NCI-H226 (cell line): Measurements from ENCODE around the gene IGSF21.
"Not testable (repeated sequence)": the region's sequence is repeated elsewhere in the genome, so short reads cannot be mapped to it uniquely, and the experiment has no call there.

Source experiments
- DNase-seq: peaks from one replicate; pipeline ENCODE4 v3.0.0-alpha.2; 2015

The IGSF21 gene

DNA sequence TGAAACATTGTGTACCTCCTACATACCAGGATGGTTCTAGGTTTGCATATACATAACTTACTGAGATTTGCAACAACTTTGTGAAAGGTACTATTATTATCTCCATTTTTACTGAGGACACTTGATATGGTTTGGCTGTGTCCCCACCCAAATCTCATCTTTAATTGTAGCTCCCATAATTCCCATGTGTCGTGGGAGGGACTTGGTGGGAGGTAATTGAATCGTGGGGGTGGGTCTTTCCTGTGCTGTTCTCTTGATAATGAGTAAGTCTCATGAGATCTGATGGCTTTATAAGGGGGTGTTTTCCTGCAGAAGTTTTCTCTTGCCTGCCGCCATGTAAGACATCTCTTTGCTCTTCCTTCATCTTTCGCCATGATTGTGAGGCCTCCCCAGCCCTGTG lies 40.1 kb downstream of the IGSF21 start:
- no peak for DNase-seq

DNA sequence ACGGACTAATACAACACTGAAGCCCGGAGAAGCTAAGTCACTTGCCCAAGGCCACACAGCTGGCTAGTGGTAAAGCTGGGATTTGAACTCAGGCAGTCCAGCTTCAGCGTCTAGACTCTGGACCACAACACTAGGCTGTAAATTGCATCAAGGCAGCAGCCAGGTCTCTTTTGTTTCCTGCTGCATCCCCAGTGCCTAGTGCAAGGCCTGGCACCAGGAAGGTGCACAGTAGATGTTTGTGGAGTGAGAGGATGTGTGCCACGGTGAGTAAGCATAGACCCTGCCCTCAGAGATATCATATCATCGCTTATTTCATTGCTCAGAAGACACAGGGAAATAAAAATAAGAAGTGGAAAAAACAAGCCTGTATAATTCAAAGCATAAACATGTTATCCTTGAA lies 40.9 kb downstream of the IGSF21 start:
- DNase-seq: no peak

DNA sequence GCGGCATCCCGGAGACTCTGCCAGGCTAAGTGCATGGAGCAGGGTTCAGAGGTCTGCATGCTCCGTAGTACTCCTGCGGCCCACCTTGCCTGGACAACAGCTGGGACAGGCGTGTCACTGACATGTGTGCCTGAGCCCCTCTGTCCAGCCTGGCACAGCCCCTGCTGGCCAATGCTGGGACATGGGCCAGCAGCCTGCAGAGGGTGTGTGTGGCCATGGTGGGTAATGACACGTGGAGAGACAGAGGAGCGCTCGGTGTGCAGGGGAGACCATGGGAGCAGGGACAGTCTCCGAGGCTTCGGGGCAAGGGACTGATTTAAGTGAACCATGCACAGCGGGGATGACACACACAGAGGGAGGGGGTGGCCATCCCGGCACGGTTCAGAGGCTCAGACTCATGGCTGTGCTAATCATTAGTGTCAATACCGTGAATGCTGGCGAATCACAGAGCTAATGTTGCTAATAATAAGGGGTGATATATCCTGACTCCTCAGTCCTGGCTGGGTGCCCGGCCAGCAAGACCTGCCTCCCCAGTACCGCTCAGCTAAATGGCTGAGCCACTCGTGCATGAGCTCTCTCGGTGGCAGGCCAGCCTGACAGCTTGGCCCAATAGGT lies 41.5 kb downstream of the IGSF21 start:
- no peak for DNase-seq

DNA sequence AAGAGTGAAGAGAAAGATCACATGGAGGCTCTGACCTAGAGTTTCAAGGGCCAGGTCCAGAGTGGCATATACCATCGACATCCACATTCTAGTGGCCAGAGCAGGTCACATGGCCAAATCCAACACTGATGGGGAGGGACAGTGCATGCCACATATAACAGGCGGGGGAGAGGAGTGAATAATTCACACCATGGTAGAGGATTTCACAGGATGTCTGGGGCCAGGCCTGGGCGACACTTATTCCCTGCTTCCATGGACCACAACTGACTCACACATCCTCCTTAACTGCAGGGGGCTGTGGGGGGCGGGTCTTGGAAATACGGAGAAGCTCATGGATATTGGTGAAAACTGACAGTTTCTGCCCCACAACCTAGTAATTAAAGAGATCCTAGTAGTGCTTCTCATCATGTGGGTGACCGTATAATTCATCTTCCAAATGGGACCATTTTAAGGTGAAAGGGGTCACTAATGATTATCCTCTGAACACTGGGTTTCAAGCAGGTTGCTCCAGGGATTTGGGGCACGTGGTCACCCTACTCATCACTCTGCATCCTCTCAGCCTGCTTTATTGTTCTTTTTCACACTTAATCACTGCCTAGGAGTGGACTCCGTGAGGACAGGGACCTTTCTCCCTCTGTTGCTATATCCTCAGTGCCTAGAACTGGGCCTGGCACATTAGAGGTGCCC lies 44.0 kb downstream of the IGSF21 start:
- DNase-seq: no peak

DNA sequence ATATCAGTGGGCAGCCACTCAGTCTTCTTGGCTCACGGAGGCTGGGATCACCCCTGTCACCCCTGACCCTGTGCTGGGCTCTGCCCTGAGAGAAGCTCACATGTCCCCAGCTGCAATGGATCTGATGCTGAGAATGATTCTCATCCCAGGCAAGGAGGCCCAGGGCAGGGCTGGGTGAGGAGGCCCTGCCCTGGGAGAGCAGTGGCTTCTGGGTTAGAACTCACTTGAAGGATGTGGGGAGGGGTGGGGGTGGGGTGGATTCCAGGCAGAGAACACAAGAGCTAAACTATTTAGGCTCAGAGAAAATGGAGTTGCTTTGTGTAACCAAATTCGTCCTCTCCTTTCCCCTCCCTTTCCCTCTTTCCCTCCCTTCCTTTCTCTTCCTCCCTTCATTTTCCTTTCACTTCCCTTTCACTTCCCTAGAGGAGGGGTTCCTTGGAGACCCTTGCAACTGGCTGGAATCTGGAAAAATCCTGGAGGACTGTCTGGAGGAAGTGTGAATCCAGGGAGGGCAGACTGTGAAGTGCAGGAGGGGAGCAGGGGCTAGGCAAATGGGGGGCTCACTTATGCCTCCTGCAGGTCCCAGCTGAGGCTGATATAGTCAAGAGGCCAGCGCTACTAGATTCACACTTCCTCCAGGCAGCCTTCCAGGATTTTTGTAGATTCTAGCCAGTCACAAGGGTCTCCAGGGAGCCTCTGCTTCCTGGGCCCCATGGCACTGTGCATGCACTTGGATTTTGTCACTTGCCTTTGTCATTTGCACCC lies 47.0 kb downstream of the IGSF21 start:
- no peak for DNase-seq

DNA sequence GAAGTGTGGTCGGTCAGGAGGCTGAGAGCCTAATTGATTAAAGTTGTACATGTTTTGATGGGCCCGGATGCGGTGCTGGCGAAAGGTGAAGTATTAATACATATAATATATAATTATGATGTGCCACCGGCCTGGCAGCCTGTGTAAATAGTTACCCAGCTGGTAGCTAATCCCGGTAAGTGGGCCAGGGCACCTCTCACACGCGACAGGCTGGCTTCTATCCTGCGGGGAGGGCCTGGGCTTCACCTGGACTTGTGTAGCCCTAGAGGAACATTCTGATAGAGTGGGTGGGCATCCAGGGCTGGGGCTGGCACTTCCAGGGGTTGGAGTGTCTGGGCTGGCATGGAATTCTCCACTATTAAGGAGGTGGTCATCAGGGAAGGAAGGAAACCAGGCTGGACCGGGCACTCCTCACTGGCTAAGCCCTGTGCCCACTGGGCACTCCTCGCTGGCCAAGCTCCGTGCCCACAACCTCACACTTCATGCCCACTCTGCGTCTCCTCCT lies 48.3 kb downstream of the IGSF21 start:
- DNase-seq: no peak

DNA sequence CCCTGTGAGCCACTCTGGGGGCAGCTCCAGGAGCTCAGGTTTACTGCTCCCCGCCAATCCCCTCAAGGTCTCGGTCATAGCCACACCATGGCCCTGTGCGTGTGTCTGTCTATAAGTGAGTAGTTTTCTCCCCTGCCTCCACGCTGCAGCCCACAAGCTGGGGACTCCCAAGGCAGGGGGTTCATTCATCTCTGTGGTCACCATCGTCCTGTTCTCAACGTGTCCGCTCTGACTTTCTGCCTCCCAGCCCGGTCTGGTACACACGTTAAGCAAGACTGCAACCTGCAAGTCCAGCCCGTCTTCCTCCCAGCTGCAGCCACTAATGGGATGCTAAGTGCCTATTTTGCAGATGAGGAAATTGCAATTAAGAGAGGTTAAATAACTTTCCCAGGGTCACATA lies 49.8 kb downstream of the IGSF21 start:
- no peak for DNase-seq

DNA sequence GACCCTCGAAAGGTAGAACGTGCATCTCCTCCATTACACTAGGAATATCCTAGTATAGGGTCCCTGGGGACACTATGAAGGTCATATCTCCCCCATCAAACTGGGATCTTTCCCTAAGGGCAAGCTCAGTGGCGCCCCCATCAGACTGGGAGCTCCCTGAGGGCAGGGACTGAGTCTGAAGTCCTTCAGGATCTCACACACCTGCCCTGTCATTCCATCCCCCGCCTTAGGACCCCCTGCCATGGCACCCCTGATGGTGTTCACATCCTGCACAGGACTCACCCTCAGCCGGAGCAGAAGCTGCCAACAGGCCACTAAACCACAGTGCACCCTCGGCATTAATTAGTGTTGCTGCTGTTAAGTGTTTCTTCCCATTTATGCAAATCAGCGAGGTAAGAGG lies 50.4 kb downstream of the IGSF21 start:
- no peak for DNase-seq

DNA sequence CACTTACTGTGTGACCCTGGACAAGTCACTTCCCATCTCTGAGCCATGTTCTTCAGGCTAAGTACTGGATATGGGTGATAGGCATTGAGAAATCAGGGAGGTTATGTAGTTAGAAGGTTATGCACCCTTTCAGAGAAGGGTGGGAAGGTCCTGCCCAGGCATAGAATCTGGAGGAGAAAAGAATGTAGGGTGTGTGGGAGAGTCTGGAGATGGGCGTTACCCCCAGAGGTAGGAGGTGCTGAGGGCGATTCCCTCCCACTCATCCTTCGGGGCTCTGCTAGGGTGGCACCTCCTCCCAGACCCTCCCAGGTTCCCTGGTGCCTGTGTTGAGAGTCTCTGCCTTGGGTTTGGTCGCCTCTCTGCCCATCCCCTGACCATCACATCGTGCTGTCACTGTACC lies 51.1 kb downstream of the IGSF21 start:
- no peak for DNase-seq

DNA sequence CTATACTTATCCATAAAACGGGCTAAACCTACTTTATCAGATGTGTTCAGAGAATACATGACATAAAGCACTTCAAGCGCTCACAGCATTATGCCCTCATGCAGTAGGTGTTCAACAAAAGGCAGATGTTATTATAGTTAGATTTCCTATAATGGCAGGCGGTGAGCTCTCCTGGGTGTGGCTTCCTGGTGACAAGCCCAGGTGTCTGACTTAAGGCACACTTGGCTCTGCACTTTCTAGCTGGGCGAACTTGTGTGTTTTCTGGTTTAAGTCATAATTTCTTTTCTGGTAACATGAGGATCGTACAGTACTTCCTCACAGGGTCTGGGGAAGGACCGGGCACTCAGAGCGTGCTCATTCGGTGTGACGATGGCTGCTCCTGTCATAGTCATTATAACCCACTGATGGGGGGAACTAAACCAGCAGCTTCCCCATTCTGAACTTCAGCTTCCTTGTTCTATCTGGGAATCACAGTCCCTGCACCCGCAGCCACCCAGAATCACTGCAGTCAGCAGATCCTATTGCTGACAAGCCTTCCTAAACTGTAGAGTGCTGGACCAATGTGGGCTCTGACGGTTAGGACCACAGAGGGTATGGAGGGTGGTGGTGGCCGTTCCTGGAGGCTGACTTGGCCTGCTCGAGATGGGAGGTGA lies 52.8 kb downstream of the IGSF21 start:
- no peak for DNase-seq

DNA sequence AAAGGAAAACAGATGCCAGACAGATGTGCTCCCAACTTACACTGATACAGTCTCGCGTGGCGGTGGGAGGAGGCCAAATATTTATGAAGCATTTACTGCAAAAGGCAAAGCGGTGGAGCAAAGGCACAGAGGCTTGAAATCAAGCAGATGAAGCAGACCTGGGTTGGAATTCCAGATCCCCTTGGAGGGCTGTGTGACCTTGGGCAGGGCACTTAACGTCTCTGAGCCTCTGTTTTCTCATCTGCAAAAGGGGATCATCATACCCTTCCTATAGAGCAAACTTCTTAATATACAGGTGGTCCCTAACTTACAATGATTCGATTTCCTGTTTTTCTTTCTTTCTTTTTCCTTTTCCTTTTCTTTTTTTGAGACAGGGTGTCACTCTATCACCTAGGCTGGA lies 54.1 kb downstream of the IGSF21 start:
- DNase-seq: no peak

DNA sequence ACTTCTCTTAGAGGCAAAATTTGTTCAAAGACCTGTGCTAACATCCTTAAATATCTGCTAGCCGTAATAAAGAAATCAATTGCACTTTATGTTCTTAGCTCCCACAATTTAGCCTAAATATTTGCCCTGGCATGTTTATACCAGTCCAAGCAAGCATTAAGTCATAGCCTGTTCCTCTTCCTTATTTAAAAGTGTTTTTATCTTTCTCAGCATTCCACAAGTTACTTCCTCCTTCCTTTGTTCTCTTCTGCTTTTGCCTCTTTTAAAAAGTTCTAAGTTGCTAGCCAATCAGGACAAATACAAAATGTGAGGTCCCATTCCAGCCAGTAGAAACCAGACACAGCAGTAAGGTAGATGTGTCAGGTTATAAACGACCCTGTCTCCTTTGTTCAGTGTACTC lies 58.0 kb downstream of the IGSF21 start:
- not testable (repeated sequence) for DNase-seq

DNA sequence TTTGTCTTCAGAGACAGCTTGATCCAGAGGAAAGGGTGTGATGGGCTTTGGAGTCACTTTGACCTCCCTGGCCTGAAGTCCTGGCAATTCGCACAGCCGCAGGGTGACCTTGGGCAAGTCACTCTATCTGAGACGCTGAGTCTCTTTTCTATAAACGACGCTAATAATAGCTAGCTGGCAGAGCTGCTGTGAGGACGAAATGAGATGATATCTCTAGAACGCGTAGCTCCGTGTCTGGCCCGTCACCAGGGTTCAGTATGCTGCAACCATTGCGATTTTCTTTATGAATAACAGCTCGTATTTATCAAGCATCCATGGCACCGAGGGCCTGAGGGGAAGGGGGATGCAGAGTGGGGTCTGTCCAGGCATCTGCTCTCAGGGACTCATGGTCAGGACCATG lies 58.7 kb downstream of the IGSF21 start:
- DNase-seq: no peak

DNA sequence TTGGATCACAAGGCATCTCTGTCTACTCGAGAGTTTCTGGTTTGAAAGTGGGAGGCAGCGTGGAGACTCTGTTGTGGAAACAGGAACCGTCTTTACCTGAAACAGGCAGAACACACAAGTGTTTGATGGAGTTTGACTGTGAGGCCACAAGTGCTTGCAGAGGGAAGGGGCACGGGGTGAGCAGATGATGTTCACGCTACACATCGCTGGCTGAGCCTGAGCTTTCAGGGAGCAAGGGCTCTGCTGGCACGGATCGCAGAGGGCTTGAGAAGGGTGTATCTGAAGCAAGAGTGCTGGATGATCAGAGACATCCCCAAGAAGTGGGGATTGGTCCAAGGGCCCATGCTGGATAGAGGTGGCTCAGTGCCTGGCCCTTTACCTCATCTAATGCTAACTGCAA lies 59.3 kb downstream of the IGSF21 start:
- no peak for DNase-seq

DNA sequence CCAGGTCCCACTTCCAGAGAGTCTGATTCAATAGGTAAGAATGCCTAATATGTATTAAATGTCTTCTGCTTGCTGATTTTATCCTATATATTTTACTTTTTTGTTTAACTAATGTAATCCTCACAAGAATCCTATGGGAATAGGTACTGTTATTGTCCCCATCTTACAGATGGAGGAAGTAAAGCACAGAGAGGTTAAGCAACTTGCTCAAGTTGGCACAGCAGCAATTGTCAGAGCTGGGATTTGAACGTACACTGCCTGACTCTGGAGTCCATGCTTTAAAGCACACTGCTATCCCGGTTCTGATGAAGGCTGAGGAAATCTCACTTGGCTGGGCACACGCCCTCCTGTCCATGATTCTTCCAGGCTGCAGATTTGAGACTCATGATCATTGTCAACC lies 62.8 kb downstream of the IGSF21 start:
- no peak for DNase-seq

DNA sequence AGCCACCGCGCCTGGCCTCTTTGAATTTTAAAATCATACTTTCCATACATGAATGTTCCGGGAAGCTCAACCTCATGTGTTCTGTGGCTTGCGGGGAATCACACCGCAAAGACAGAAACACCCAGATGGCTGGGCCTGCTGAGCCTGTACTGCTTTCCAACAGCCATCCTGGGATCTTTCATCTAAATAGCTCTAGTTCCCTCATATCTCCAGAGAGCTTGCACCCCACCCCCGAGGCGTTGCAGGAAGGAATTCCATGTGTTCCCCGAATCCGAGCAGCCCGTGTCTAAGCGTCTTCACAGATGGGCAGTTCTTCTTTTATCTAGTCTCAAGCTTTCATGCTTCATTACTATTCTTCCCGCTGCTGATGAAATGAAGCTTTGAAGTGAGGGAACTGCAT lies 66.4 kb downstream of the IGSF21 start:
- DNase-seq: no peak

DNA sequence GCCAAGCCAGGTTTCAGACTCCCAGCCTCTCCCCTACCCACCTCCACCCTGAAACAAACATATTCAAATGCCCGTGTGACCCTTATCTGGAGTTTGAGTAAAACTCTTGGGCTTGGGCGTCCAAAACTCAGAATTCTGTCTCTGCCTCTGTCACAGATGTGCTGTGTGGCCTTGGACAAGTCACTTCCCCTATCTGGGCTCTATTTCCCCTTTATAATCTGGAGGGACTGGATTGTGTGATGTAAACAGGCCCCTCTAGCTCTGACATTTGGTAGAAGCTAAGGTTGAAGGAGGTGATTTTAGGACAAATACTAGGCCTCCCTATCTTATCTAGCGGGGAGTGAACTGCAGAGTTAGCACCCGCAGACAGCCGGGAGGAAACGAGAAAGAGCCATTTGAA lies 67.5 kb downstream of the IGSF21 start:
- no peak for DNase-seq

DNA sequence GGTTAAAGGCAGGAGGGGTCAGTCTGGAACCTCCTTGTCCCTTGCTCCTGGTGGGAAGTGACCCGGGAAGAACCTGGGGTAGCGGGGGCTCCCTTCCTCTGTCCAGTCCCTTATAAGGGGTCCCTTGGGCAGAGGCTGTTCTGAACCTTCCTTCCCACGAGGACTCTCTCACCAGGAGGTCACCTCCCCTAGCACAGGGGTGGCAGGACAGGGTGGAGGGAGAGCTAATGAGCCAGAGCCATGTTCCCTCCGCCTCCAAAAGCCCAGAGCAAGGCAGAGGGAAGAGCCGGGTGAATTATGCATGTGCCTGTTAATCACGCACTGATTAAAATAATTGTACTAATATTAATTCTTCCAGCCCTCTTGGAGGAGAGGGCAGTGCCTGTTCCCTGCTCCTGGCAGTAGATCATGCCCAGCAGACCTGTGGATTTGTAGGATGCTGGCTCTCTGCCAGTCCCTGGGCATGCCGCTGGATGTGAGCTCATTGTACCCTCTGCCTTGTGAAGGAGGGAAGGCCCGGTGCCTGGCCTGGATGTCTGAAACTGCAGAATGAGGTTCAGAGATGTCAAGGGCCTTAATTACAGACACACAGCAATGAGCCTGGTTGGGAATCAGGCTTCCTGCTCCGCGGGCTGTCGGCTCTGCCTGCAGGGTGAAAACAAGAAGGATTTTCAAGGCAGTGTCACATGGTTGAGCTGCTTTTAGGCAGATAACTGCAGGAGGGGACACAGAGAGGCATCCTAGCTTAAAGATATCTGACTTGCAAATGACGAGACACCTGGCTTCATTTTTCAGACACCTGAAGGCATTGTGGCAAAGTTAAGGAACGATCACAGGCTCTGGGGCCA lies 68.2 kb downstream of the IGSF21 start:
- DNase-seq: no peak

DNA sequence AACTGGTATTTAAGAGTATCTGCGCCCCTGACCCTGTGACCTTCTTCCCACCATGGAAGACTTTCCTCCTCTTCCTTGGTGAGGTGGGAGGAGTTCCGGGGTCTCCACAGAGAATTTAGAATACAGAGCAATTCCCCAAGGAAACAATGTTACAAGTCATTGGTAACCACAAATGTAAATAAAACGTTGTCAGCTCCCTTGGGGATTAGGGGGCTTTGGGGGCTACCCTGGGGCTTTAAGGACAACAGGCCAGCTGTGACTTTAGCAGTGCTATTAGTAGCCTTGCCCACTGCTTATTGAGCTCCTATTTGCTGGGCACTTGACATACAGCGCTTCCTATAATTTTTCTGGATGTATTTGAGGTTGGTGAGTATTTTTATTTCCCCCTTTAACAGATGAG lies 69.0 kb downstream of the IGSF21 start:
- no peak for DNase-seq

DNA sequence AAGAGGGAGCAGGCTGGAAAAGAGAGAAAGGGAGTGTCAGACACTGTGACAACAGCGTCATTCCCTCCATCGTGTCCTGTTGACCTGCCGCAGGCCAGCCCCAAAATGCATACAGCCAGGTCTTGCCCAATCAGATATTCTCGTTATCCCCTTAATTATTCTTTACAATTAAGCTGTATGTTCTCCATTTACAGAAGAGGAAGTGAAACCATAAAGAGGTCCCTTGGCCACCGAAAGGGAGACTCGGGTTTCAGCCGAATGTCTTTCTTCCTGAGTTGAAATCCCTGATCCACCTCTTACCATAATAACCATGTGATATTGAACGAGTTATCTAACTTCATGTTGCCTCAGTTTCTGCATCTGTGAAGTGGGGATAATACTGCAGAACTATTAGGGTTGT lies 70.5 kb downstream of the IGSF21 start:
- no peak for DNase-seq

DNA sequence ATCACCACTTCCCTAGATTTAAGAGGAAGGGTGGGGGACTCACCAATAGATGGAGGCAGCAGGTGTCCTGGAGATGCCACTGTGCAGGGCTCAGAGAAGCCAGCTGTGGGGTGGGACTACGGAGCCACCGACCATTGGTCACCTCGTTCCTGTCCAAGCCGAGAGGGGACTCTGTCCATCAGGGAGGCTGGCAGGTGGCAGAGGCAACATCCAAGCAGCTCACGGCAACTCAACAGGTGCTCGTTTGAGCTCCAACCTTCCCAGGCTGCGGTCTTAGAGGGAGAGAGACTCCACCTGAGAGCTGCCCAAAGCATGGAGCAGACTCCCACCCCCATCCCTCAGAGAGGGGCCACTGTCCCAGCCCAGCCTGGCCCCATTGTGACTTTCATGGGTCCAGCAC lies 71.4 kb downstream of the IGSF21 start:
- DNase-seq: no peak

DNA sequence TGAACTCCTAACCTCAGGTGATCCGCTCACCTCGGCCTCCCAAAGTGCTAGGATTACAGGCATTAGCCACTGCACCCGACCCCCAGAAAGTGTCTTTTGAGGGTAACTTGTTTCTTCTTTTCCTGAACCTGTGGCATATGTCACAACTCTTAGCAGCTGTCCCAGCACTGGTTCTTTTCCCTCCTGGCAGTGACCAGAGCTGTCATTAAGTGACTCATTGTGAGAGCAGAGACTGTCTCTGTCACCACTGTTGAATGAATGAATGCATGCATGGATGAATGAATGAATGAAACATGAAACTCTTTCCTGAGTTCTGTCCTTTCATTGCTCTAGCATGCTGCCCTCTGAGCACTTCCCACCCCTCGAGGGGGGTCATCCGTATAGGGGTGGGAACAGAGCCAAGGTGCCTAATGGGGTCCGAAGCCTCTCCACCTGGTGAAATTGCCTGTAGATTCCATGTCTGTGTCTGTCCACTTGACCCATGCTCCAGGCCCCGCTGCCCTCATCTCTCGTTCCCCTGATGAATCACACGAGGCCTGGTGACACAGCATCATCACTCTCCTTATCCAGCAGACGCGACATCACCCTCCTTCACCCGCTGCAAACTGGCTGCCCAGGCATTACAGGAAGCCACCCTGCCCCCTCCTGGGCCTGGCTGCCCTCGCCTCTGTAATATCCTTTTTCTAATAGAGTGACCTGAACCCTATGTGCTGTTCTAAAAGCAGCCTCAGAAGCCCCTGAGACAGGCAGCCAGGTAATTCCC lies 75.0 kb downstream of the IGSF21 start:
- no peak for DNase-seq
